ENCODE measurements around the gene PLEKHM3. TPM values are rescaled to one million over a fixed set of nuclear protein-coding genes. Genes with fewer than 3 reads are reported as not detected.
A peak's percentile ranks its signal among the peaks of the same experiment; 100 is the strongest.

PLEKHM3 gene
- total and polyA plus RNA-seq, 2 of the 13 experiments (the other 11 are each of a cell fraction or from before 2014, with no cell fraction given) = 4.5 to 4.7 TPM

DNA sequence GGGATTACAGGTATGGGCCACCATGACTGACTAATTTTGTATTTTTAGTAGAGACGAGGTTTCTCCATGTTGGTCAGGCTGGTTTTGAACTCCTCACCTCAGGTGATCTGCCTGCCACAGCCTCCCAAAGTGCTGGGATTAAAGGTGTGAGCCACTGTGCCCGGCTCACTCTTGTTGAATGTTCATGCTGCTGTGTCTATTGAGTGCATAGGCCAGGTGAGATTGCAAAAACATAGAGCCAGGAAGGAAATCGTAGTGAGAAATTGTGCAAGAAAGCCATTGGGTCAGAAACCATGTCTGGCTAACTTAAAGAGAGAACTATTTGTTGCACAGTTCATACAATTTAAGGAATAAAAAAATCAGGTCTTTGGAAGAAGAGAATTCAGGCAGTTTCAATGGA, 210.1 kb downstream of the PLEKHM3 start (continued):
- TF ChIP-seq, protein P1, sequence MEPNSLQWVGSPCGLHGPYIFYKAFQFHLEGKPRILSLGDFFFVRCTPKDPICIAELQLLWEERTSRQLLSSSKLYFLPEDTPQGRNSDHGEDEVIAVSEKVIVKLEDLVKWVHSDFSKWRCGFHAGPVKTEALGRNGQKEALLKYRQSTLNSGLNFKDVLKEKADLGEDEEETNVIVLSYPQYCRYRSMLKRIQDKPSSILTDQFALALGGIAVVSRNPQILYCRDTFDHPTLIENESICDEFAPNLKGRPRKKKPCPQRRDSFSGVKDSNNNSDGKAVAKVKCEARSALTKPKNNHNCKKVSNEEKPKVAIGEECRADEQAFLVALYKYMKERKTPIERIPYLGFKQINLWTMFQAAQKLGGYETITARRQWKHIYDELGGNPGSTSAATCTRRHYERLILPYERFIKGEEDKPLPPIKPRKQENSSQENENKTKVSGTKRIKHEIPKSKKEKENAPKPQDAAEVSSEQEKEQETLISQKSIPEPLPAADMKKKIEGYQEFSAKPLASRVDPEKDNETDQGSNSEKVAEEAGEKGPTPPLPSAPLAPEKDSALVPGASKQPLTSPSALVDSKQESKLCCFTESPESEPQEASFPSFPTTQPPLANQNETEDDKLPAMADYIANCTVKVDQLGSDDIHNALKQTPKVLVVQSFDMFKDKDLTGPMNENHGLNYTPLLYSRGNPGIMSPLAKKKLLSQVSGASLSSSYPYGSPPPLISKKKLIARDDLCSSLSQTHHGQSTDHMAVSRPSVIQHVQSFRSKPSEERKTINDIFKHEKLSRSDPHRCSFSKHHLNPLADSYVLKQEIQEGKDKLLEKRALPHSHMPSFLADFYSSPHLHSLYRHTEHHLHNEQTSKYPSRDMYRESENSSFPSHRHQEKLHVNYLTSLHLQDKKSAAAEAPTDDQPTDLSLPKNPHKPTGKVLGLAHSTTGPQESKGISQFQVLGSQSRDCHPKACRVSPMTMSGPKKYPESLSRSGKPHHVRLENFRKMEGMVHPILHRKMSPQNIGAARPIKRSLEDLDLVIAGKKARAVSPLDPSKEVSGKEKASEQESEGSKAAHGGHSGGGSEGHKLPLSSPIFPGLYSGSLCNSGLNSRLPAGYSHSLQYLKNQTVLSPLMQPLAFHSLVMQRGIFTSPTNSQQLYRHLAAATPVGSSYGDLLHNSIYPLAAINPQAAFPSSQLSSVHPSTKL (CRISPR knock-in tag; IDR thresholded peaks at IDR 0.05) = peak; percentile 70
- TF ChIP-seq, protein P2, sequence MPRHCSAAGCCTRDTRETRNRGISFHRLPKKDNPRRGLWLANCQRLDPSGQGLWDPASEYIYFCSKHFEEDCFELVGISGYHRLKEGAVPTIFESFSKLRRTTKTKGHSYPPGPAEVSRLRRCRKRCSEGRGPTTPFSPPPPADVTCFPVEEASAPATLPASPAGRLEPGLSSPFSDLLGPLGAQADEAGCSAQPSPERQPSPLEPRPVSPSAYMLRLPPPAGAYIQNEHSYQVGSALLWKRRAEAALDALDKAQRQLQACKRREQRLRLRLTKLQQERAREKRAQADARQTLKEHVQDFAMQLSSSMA (CRISPR knock-in tag; IDR thresholded peaks at IDR 0.05) = no peak
- no peak for TF ChIP-seq AKAP8 (CRISPR knock-in tag; IDR thresholded peaks at IDR 0.05)
- TF ChIP-seq ARNT (IDR thresholded peaks at IDR 0.05) = no peak
- no peak for TF ChIP-seq TCF12 (IDR thresholded peaks at IDR 0.05)
- TF ChIP-seq TCF12 (CRISPR knock-in tag; IDR thresholded peaks at IDR 0.05) = no peak
- no peak for TF ChIP-seq SMAD1 (CRISPR knock-in tag; IDR thresholded peaks at IDR 0.05; ENCODE audit: borderline replicate concordance, low read depth)
- no peak for TF ChIP-seq ZNF615 (CRISPR knock-in tag; IDR thresholded peaks at IDR 0.05; ENCODE audit: borderline replicate concordance)
- TF ChIP-seq XRCC5 (optimal IDR thresholded peaks at IDR 0.05; ENCODE audit: low read length) = no peak
- no peak for TF ChIP-seq RFX3 (CRISPR knock-in tag; IDR thresholded peaks at IDR 0.05)
- TF ChIP-seq HOXD1 (CRISPR knock-in tag; IDR thresholded peaks at IDR 0.05) = no peak
- TF ChIP-seq, protein P3, sequence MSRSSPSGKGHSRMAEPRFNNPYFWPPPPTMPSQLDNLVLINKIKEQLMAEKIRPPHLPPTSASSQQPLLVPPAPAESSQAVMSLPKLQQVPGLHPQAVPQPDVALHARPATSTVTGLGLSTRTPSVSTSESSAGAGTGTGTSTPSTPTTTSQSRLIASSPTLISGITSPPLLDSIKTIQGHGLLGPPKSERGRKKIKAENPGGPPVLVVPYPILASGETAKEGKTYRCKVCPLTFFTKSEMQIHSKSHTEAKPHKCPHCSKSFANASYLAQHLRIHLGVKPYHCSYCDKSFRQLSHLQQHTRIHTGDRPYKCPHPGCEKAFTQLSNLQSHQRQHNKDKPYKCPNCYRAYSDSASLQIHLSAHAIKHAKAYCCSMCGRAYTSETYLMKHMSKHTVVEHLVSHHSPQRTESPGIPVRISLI (CRISPR knock-in tag; IDR thresholded peaks at IDR 0.05; ENCODE audit: borderline replicate concordance) = no peak
- no peak for TF ChIP-seq ZNF496 (CRISPR knock-in tag; IDR thresholded peaks at IDR 0.05; ENCODE audit: insufficient replicate concordance)
- no peak for TF ChIP-seq TOPORS (CRISPR knock-in tag; IDR thresholded peaks at IDR 0.05)
- peak; percentile 76 for TF ChIP-seq ETV5 (CRISPR knock-in tag; IDR thresholded peaks at IDR 0.05; ENCODE audit: borderline replicate concordance)
- no peak for TF ChIP-seq ZFP1 (CRISPR knock-in tag; IDR thresholded peaks at IDR 0.05)
- TF ChIP-seq ATF7-NPFF (CRISPR knock-in tag; IDR thresholded peaks at IDR 0.05; ENCODE audit: low read depth) = no peak
- TF ChIP-seq, protein P4, sequence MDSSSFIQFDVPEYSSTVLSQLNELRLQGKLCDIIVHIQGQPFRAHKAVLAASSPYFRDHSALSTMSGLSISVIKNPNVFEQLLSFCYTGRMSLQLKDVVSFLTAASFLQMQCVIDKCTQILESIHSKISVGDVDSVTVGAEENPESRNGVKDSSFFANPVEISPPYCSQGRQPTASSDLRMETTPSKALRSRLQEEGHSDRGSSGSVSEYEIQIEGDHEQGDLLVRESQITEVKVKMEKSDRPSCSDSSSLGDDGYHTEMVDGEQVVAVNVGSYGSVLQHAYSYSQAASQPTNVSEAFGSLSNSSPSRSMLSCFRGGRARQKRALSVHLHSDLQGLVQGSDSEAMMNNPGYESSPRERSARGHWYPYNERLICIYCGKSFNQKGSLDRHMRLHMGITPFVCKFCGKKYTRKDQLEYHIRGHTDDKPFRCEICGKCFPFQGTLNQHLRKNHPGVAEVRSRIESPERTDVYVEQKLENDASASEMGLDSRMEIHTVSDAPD (CRISPR knock-in tag; IDR thresholded peaks at IDR 0.05) = no peak
- TF ChIP-seq ATF7 (IDR thresholded peaks at IDR 0.05) = no peak
- no peak for TF ChIP-seq ATF7 (CRISPR knock-in tag; IDR thresholded peaks at IDR 0.05)
- TF ChIP-seq, protein P5, sequence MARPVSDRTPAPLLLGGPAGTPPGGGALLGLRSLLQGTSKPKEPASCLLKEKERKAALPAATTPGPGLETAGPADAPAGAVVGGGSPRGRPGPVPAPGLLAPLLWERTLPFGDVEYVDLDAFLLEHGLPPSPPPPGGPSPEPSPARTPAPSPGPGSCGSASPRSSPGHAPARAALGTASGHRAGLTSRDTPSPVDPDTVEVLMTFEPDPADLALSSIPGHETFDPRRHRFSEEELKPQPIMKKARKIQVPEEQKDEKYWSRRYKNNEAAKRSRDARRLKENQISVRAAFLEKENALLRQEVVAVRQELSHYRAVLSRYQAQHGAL (CRISPR knock-in tag; IDR thresholded peaks at IDR 0.05; ENCODE audit: not compliant biosample characterization) = no peak
- TF ChIP-seq ZNF124 (CRISPR knock-in tag; IDR thresholded peaks at IDR 0.05) = no peak
- TF ChIP-seq ZNF816 (CRISPR knock-in tag; IDR thresholded peaks at IDR 0.05; ENCODE audit: borderline replicate concordance) = no peak

All from HepG2 (cell line).